ENCODE data around the gene KCNB1.

GRCh38 chr20:49316704-49317103 lies 165.8 kb downstream of the KCNB1 start:
- no peak for TF ChIP-seq POLR2A (IDR thresholded peaks at IDR 0.05; ENCODE audit: low read depth, low read length)
- TF ChIP-seq TAF1 (IDR thresholded peaks at IDR 0.05; ENCODE audit: borderline replicate concordance, low read depth, low read length), result no peak
- TF ChIP-seq POLR2AphosphoS5 (IDR thresholded peaks at IDR 0.05; ENCODE audit: low read depth, low read length), result no peak
